ENCODE data around the gene GBF1. TPM values are rescaled to one million over a fixed set of nuclear protein-coding genes. Genes with fewer than 3 reads are reported as not detected.
A peak's percentile ranks its signal among the peaks of the same experiment; 100 is the strongest.

Gene GBF1
- total and polyA plus RNA-seq, 5 donors = 17.2 to 43.3 (median 36.4) TPM

DNA sequence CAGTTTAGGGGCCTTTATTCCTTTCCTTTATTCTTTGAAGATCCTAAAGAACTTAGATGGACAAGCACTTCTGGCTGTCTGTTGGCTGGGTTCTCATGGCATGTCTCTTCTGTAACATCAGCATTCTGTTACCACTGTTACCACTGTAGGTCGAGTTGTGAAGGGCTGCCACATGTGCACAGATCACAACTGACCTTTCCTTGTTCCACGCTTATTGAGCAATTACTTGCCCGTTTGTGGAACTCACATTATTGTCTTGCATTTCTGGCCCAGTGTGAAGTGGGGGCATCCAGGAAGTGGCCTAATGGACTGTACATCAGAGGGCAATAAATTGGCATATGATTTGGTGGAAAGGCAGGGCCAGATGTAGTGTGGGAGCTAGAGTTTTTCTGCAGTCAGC is 23.7 kb downstream of the GBF1 start:
- WGBS = 51% methylated on average over 3 of the region's 3 CpGs
- ATAC-seq (peak; percentile 25 to 38), DNase-seq (no peak)
- H3K27me3 ChIP-seq (ENCODE audit: control insufficient read depth, insufficient read depth) = no peaks in the 10 kb centered on the region
- intact Hi-C loops (cut with DNase I) = no loop called here
- no peak overlapping the region for H3K27ac ChIP-seq (ENCODE audit: low read length)
- no peaks in the 10 kb centered on the region for H3K9me3 ChIP-seq (ENCODE audit: control insufficient read depth, low read length)
- no peak overlapping the region for H3K4me3 ChIP-seq (ENCODE audit: low read length)
- peaks cover 6% of the 10 kb centered on the region for H3K4me1 ChIP-seq (ENCODE audit: control insufficient read depth, insufficient read depth, low read length)

DNA sequence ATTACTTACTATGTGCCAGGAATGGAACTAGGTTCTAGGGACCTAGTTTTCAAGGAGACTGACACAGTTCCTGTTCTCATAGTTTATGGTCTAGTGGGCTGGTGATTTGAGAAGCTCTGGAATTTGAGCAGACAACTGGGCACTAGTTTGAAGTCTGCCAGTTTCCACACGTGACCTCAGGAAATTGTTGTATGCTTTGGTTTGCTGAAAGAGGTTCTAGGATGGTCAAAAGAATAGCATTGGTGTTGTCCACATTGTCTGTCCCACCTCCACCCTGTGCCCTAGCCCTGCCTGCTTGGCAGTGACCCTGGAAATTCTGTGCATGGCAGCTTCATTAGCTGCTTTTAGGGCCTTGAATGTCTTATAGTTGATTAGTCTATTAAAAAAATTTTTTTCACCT is 28.7 kb downstream of the GBF1 start:
- 53% methylated on average over 1 of the region's 1 CpG for WGBS
- H3K4me1 ChIP-seq (ENCODE audit: control insufficient read depth, insufficient read depth, low read length) = peaks cover 3% of the 10 kb centered on the region
- ATAC-seq (no peak), DNase-seq (no peak)
- intact Hi-C loops (cut with DNase I) = no loop called here
- H3K4me3 ChIP-seq (ENCODE audit: low read length) = no peak overlapping the region
- no peaks in the 10 kb centered on the region for H3K27me3 ChIP-seq (ENCODE audit: control insufficient read depth, insufficient read depth)
- no peaks in the 10 kb centered on the region for H3K9me3 ChIP-seq (ENCODE audit: control insufficient read depth, low read length)
- H3K27ac ChIP-seq (ENCODE audit: low read length) = no peak overlapping the region

DNA sequence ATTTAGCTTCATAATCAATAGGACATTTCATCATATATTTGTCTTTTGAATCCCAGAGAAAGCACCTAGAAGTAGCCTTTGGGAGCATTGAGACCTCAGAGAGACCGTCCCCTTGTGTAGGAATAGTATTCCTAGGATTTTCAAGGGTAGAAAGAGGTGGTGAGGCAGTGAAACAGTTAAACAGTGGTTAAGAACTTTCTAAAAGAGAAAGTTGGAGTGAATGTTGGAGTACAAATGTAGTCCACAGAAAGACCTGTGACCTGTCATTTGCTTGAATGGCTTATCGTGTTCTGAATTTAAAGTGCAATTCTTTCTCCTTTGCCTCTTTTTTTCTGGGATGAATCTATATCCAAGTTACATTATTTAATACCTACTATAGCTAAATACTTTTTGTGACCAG is 30.0 kb downstream of the GBF1 start:
- H3K27ac ChIP-seq (ENCODE audit: low read length) = no peak overlapping the region
- ATAC-seq = no peak
- no peak for DNase-seq
- H3K4me3 ChIP-seq (ENCODE audit: low read length) = no peak overlapping the region
- intact Hi-C loops (cut with DNase I) = no loop called here
- no peaks in the 10 kb centered on the region for H3K9me3 ChIP-seq (ENCODE audit: control insufficient read depth, low read length)
- H3K27me3 ChIP-seq (ENCODE audit: control insufficient read depth, insufficient read depth) = no peaks in the 10 kb centered on the region
- WGBS = 82% methylated on average over 2 of the region's 2 CpGs
- H3K4me1 ChIP-seq (ENCODE audit: control insufficient read depth, insufficient read depth, low read length) = peaks cover 4% of the 10 kb centered on the region

DNA sequence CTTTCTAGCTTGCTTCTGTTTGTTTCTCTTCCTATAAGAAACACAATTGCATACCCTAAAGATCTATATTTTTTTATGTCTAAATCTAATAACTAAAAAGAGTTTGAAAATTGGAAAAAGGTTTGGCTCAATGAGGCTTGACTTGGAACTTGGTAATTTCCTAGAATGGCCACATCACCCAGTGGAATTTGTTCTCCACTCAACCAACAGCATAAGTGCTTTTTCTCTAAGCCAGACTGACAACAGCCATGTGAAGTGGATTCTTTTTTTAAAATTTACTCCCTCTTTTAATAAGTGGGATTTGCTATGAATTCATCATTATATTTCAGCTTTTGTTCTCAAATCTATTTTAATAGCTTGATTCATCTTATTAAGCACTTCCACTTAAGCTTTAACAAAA is 33.8 kb downstream of the GBF1 start:
- H3K27me3 ChIP-seq (ENCODE audit: control insufficient read depth, insufficient read depth) = no peaks in the 10 kb centered on the region
- no peaks in the 10 kb centered on the region for H3K9me3 ChIP-seq (ENCODE audit: control insufficient read depth, low read length)
- DNase-seq (no peak), ATAC-seq (no peak)
- H3K4me1 ChIP-seq (ENCODE audit: control insufficient read depth, insufficient read depth, low read length) = peaks cover 9% of the 10 kb centered on the region
- H3K27ac ChIP-seq (ENCODE audit: low read length) = no peak overlapping the region
- intact Hi-C loops (cut with DNase I) = no loop called here
- H3K4me3 ChIP-seq (ENCODE audit: low read length) = no peak overlapping the region

DNA sequence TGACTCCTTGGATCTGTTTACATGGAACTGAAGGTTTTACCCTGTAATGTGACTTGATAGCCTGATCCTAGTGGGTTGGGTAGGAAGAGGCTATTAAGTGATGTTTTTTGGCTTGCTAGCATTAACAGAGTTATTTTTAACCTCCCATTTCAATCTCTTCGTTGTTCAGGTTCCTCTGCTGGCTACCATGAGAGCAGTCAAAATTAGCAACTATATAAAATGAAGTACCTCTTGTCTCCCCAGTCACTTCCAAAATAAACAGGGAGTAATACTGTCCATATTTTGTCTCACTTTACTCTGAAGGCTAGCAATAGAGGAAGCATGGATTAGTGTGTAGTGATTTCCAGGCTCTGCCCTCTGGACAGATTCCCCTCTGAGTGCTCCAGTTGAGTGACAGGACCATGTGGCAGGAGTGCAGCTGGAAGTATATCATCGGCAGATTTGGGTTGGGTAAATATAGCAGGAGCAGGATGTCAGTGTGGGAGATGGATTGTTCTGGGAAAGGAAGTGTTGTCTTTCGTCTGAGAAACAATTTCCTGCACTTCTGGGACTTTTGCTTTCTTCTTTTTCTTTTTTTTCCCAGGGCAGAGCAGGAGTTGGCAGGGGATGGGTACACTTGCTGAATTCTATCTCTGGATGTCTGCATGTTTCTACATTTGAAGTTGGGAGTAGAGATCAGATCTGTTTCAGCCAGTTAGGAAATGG is 35.2 kb downstream of the GBF1 start:
- Histone ChIP-seq H3K4me3 (ENCODE audit: low read length) (peak overlapping the region; percentile 46), H3K27ac (ENCODE audit: low read length) (peak overlapping the region; percentile 84), H3K9me3 (ENCODE audit: control insufficient read depth, low read length) (no peaks in the 10 kb centered on the region), H3K4me1 (ENCODE audit: control insufficient read depth, insufficient read depth, low read length) (peaks cover 9% of the 10 kb centered on the region), H3K27me3 (ENCODE audit: control insufficient read depth, insufficient read depth) (no peaks in the 10 kb centered on the region)
- peak; percentile 93 to 95 for ATAC-seq
- intact Hi-C loops (cut with DNase I) = no loop called here
- peak in 2 of 3 donors; percentile 37 to 48 for DNase-seq
- 2% methylated on average over 3 of the region's 3 CpGs for WGBS

DNA sequence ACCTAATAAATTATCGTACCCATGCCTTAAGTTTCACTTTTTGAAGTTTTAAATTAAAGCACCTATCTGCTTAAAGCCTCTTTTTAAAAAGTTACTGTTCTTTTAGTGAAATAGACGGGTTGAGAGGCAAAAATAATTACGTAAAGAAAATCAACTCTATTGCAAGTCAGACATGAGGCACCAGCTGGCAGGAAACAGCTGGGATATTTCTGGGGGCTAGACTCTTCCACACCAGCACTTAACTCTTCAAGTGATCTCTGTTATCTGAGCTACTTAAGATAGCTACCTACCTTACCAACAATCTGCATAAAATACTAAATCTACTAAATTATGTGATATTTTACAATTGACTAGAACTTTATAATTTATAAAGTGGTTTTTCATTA is 35.8 kb downstream of the GBF1 start:
- no peak for ATAC-seq
- peak overlapping the region; percentile 46 for H3K4me3 ChIP-seq (ENCODE audit: low read length)
- WGBS = 4% methylated on average over 3 of the region's 3 CpGs
- peak overlapping the region; percentile 84 for H3K27ac ChIP-seq (ENCODE audit: low read length)
- DNase-seq = no peak
- intact Hi-C loops (cut with DNase I) = no loop called here
- H3K27me3 ChIP-seq (ENCODE audit: control insufficient read depth, insufficient read depth) = no peaks in the 10 kb centered on the region
- H3K9me3 ChIP-seq (ENCODE audit: control insufficient read depth, low read length) = no peaks in the 10 kb centered on the region
- H3K4me1 ChIP-seq (ENCODE audit: control insufficient read depth, insufficient read depth, low read length) = peaks cover 9% of the 10 kb centered on the region

DNA sequence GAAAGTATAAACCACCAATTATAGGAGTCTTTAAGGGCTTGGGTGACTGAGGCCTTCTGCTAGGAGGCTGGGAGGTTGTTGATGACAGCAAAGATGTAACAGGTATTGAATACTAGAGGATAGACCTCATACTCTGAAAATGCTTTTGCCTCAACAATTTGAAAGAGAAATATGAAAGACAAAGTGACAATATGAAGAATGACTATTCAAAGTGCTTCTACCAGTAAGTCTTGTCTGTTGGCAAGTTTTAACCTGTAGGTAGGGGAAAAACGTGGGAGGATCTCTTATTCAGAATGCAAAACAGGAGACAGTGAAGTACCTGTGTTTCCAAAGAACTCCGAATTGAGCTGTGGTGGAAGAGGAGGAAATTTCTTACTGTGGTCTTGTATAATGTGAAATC is 38.2 kb downstream of the GBF1 start:
- intact Hi-C loops (cut with DNase I) = no loop called here
- Histone ChIP-seq H3K9me3 (ENCODE audit: control insufficient read depth, low read length) (no peaks in the 10 kb centered on the region), H3K4me1 (ENCODE audit: control insufficient read depth, insufficient read depth, low read length) (peaks cover 9% of the 10 kb centered on the region), H3K27ac (ENCODE audit: low read length) (no peak overlapping the region), H3K4me3 (ENCODE audit: low read length) (no peak overlapping the region), H3K27me3 (ENCODE audit: control insufficient read depth, insufficient read depth) (no peaks in the 10 kb centered on the region)
- DNase-seq = no peak
- WGBS = 69% methylated on average over 2 of the region's 2 CpGs
- no peak for ATAC-seq

DNA sequence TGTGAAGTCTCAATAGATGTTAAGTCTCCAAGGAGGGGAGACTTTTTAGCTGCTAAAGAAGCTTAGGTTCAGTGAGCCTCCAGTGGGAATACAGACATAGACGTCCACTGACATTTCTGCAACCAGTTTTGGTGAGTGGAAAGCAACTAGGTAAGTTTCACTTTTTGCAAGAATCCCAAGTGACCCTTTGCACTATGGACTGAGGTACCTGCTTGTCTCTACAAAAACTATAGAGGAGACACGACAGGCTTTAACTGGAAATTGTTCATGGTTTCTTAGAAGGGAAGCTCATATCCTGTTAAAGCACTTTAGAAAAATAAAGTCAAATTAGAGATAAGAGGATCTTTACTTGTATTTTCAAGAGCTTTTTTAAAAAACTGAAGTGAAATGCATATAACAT is 38.6 kb downstream of the GBF1 start:
- Histone ChIP-seq H3K27ac (ENCODE audit: low read length) (no peak overlapping the region), H3K4me3 (ENCODE audit: low read length) (no peak overlapping the region), H3K27me3 (ENCODE audit: control insufficient read depth, insufficient read depth) (no peaks in the 10 kb centered on the region), H3K9me3 (ENCODE audit: control insufficient read depth, low read length) (no peaks in the 10 kb centered on the region), H3K4me1 (ENCODE audit: control insufficient read depth, insufficient read depth, low read length) (peaks cover 9% of the 10 kb centered on the region)
- no peak for ATAC-seq
- DNase-seq = no peak
- intact Hi-C loops (cut with DNase I) = no loop called here
- 36% methylated on average over 2 of the region's 2 CpGs for WGBS

DNA sequence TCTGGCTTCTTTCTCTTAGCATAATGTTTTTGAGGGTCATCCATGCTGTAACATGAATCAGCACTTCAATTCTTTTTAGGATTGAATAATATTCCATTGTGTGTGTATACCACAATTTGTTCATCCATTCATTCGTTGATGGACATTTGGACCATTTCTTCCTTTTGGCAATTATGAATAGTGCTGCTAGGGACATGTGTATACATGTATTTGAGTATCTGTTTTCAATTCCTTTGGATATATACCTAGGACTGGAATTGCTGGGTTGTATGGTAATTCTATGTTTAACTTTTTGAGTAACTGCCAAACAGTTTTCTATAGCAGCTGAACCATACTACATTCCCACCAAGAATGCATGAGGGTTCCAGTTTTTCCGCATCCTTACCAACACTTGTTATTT is 39.2 kb downstream of the GBF1 start:
- intact Hi-C loops (cut with DNase I) = no loop called here
- H3K4me1 ChIP-seq (ENCODE audit: control insufficient read depth, insufficient read depth, low read length) = peaks cover 9% of the 10 kb centered on the region
- no peaks in the 10 kb centered on the region for H3K9me3 ChIP-seq (ENCODE audit: control insufficient read depth, low read length)
- no peaks in the 10 kb centered on the region for H3K27me3 ChIP-seq (ENCODE audit: control insufficient read depth, insufficient read depth)
- no peak overlapping the region for H3K4me3 ChIP-seq (ENCODE audit: low read length)
- no peak for ATAC-seq
- no peak for DNase-seq
- no peak overlapping the region for H3K27ac ChIP-seq (ENCODE audit: low read length)
- WGBS = 94% methylated on average over 2 of the region's 2 CpGs

DNA sequence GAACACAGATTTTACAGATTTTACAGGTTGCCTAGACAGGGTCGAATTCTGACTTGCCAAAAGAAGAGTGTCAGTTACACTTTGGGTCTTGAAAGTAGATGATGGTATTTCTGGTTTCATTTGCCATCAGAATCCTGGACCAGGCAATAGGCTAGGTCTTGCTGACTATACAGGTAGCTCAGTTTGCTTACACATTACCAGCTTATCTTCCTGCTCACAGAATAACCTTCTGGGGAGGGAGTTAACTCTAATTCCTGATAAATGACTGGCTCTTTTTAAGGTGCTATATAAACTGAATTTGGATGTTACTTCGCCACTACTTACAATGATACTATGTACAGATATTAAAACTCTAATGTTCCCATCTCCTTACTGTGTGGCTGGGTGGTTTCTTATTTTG is 39.8 kb downstream of the GBF1 start:
- Histone ChIP-seq H3K27me3 (ENCODE audit: control insufficient read depth, insufficient read depth) (no peaks in the 10 kb centered on the region), H3K4me1 (ENCODE audit: control insufficient read depth, insufficient read depth, low read length) (peaks cover 8% of the 10 kb centered on the region), H3K9me3 (ENCODE audit: control insufficient read depth, low read length) (no peaks in the 10 kb centered on the region), H3K27ac (ENCODE audit: low read length) (no peak overlapping the region), H3K4me3 (ENCODE audit: low read length) (no peak overlapping the region)
- 95% methylated on average over 2 of the region's 2 CpGs for WGBS
- intact Hi-C loops (cut with DNase I) = no loop called here
- ATAC-seq (no peak), DNase-seq (no peak)

DNA sequence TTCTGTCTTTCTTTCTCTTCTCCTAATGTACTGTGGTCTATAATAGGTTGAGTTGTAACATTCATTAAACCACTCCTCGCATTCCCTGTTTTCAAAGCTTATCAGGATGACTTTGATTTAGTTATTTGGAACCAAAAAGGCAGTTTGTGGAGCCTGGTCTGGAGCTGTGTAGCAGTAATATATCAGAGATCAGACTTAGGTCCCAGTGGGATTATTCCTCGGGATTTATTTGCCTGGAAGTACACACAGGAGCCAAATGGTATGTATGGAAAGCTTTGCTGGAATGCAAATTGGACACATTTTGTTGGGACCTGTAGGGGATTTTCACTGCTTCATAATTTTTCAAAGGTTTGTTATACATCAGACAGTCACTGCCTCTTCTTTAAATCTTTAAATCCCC is 40.9 kb downstream of the GBF1 start:
- Histone ChIP-seq H3K4me3 (ENCODE audit: low read length) (no peak overlapping the region), H3K27ac (ENCODE audit: low read length) (no peak overlapping the region), H3K4me1 (ENCODE audit: control insufficient read depth, insufficient read depth, low read length) (peaks cover 4% of the 10 kb centered on the region), H3K27me3 (ENCODE audit: control insufficient read depth, insufficient read depth) (no peaks in the 10 kb centered on the region), H3K9me3 (ENCODE audit: control insufficient read depth, low read length) (no peaks in the 10 kb centered on the region)
- intact Hi-C loops (cut with DNase I) = no loop called here
- 38% methylated on average over 2 of the region's 2 CpGs for WGBS
- no peak for DNase-seq
- ATAC-seq = no peak

DNA sequence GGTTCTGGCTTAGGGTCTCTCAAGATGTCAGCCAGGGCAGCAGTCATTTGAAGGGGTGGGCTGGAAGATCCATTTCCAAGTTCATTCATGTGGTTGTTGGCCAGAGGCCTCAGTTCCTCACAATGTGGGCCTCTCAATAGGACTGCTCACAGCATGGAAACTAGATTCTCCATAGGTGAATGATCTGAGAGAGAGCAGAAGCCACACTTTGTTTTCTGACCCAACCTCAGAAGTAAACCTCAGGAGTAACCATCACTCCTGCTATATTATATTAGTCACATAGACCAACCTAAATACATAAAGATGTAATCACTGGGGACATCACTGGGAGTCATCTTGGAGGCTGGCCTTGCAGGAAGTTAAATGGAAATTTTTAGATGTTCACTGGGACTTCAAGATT is 42.2 kb downstream of the GBF1 start:
- H3K4me3 ChIP-seq (ENCODE audit: low read length) = no peak overlapping the region
- intact Hi-C loops (cut with DNase I) = no loop called here
- no peaks in the 10 kb centered on the region for H3K9me3 ChIP-seq (ENCODE audit: control insufficient read depth, low read length)
- peaks cover 10% of the 10 kb centered on the region for H3K4me1 ChIP-seq (ENCODE audit: control insufficient read depth, insufficient read depth, low read length)
- ATAC-seq = no peak
- no peak overlapping the region for H3K27ac ChIP-seq (ENCODE audit: low read length)
- DNase-seq = no peak
- no peaks in the 10 kb centered on the region for H3K27me3 ChIP-seq (ENCODE audit: control insufficient read depth, insufficient read depth)
